CD14-positive monocyte (primary cell): Measurements from ENCODE around the gene SMAD3. TPM values are rescaled to one million over a fixed set of nuclear protein-coding genes. Genes with fewer than 3 reads are reported as not detected.

Experiments
- DNase-seq, 3 donors: peaks; one replicate each; pipeline ENCODE4 v3.0.0-alpha.2; 2011 to 2022
- H2AFZ ChIP-seq: 2 replicates; pipeline ENCODE4 v1.6.0; 2012; ENCODE audit warnings: mild to moderate bottlenecking, low read depth, low read length, inconsistent platforms; ENCODE audit not compliant: insufficient read depth, poor library complexity, severe bottlenecking
- H3K27ac ChIP-seq, 2 donors: 1 replicate in 1 of 2; 2 replicates in 1 of 2; pipeline ENCODE4 v1.5.1; 2012 to 2013; ENCODE audit warnings: low read length in 2 of 2, control low read depth in 1 of 2, inconsistent platforms in 1 of 2, low read depth in 1 of 2, mild to moderate bottlenecking in 1 of 2
- H3K27me3 ChIP-seq, 2 donors: one replicate each; pipeline versions ENCODE4 v1.6.0 to v1.6.1; 2011 to 2013; ENCODE audit warnings: low read length in 2 of 2; ENCODE audit not compliant: control insufficient read depth in 2 of 2, insufficient read depth in 2 of 2
- H3K36me3 ChIP-seq, 2 donors: replicated peaks in 1 of 2; 1 replicate in 1 of 2; 2 replicates in 1 of 2; pipeline versions ENCODE4 v1.5.1 to v1.6.1; 2012 to 2013; ENCODE audit warnings: low read length in 2 of 2, control low read depth in 1 of 2, inconsistent platforms in 1 of 2, mild to moderate bottlenecking in 1 of 2; ENCODE audit not compliant: insufficient read depth in 2 of 2, control insufficient read depth in 1 of 2
- H3K4me1 ChIP-seq, 2 donors: 1 replicate in 1 of 2; 2 replicates in 1 of 2; pipeline versions ENCODE4 v1.5.1 to v1.6.1; 2012 to 2013; ENCODE audit warnings: low read length in 2 of 2, control low read depth in 1 of 2, inconsistent platforms in 1 of 2, mild to moderate bottlenecking in 1 of 2, moderate library complexity in 1 of 2; ENCODE audit not compliant: insufficient read depth in 2 of 2, control insufficient read depth in 1 of 2
- H3K4me2 ChIP-seq: replicated peaks from 2 replicates; pipeline ENCODE3; 2012; ENCODE audit warnings: low read length, moderate library complexity, mild to moderate bottlenecking; ENCODE audit not compliant: poor library complexity, severe bottlenecking; ENCODE audit errors: extremely low read depth
- H3K4me3 ChIP-seq, 3 experiments: fragments of 200-600 bp in 1 of 3; sonication (generic) in 1 of 3; replicated peaks in 1 of 3; 1 replicate in 2 of 3; 2 replicates in 1 of 3; pipeline ENCODE4 v1.5.1; 2011 to 2013; ENCODE audit warnings: low read length in 3 of 3, mild to moderate bottlenecking in 3 of 3, control low read depth in 2 of 3, low read depth in 2 of 3, inconsistent platforms in 1 of 3, moderate library complexity in 1 of 3
- H3K79me2 ChIP-seq: 2 replicates; pipeline ENCODE4 v1.6.0; 2012; ENCODE audit warnings: mild to moderate bottlenecking, control low read depth, inconsistent platforms, low read length, moderate library complexity; ENCODE audit not compliant: insufficient read depth
- H3K9ac ChIP-seq: 2 replicates; pipeline ENCODE4 v1.6.0; 2017; ENCODE audit warnings: low read length, mild to moderate bottlenecking; ENCODE audit not compliant: insufficient read depth, poor library complexity, severe bottlenecking
- H3K9me3 ChIP-seq, 2 donors: replicated peaks in 1 of 2; 1 replicate in 1 of 2; 2 replicates in 1 of 2; pipeline versions ENCODE4 v1.5.1 to v1.6.1; 2012 to 2013; ENCODE audit warnings: low read length in 2 of 2, control low read depth in 1 of 2; ENCODE audit not compliant: control insufficient read depth in 1 of 2, insufficient read depth in 1 of 2
- H4K20me1 ChIP-seq: 2 replicates; pipeline ENCODE4 v1.6.0; 2012; ENCODE audit warnings: mild to moderate bottlenecking, low read length, control low read depth, moderate library complexity; ENCODE audit not compliant: insufficient read depth
- H3K27ac Mint-ChIP-seq, 7 donors: one replicate each; pipeline ENCODE4 v1.8.0; 2020; ENCODE audit warnings: mild to moderate bottlenecking in 7 of 7, mixed read lengths in 7 of 7, moderate library complexity in 6 of 7, inconsistent platforms in 2 of 7
- H3K27me3 Mint-ChIP-seq, 3 donors: one replicate each; pipeline ENCODE4 v1.8.0; 2021 to 2022; ENCODE audit warnings: low read depth in 3 of 3, mild to moderate bottlenecking in 3 of 3, mixed read lengths in 3 of 3, moderate library complexity in 3 of 3, inconsistent platforms in 1 of 3
- H3K36me3 Mint-ChIP-seq, 2 donors: one replicate each; pipeline ENCODE4 v1.8.0; 2020; ENCODE audit warnings: mixed read lengths in 2 of 2, inconsistent platforms in 1 of 2, mild to moderate bottlenecking in 1 of 2
- H3K4me1 Mint-ChIP-seq: one replicate; pipeline ENCODE4 v1.8.0; 2020; ENCODE audit warnings: mild to moderate bottlenecking, mixed read lengths
- H3K4me3 Mint-ChIP-seq, 2 donors: one replicate each; pipeline ENCODE4 v1.8.0; 2020; ENCODE audit warnings: mild to moderate bottlenecking in 2 of 2, mixed read lengths in 2 of 2, moderate library complexity in 1 of 2
- H3K9me3 Mint-ChIP-seq, 7 donors: one replicate each; pipeline ENCODE4 v1.8.0; 2020 to 2022; ENCODE audit warnings: mixed read lengths in 7 of 7, mild to moderate bottlenecking in 6 of 7, moderate library complexity in 6 of 7, inconsistent platforms in 2 of 7
- CTCF ChIP-seq: fragments of 200-600 bp; IDR thresholded peaks from one replicate; pipeline ENCODE4 v1.8.0; 2022; ENCODE audit warnings: antibody characterized with exemption, mild to moderate bottlenecking
- WGBS: methylation state at CpG from one replicate; pipeline ENCODE4 v1.1.5; 2013; ENCODE audit warnings: missing lambda C conversion rate; ENCODE audit not compliant: insufficient coverage; 5-methylcytosine and 5-hydroxymethylcytosine counted together
- intact Hi-C, 2 donors: fragments of 100-400 bp; cut with micrococcal nuclease; formaldehyde crosslinking; loops; one replicate each; pipeline versions ENCODE4 v1.15.0 to v1.15.1; 2023
- polyA plus RNA-seq, 3 donors: library from polyadenylated mRNA; depleted of rRNA in 1 of 3; unstranded in 2 of 3; stranded (reverse) in 1 of 3; fragments of 300-500 nt in 2 of 3; fragments of >200 nt in 1 of 3; fragmentation: Illumina TruSeq in 2 of 3; gene quantifications; 1 replicate in 2 of 3; 2 replicates in 1 of 3; pipeline ENCODE4 v1.2.3, GENCODE V29; 2012 to 2021

The SMAD3 gene
- polyA plus RNA-seq, 3 donors: 4.4 to 41.7 (median 5.4) TPM

- H3K4me3 ChIP-seq: no peak overlapping the region
- peaks cover 5% of the 10 kb centered on the region for H3K79me2 ChIP-seq
- Mint-ChIP-seq H3K4me1 (peaks cover 32% of the 10 kb centered on the region), H3K4me3 (no peak overlapping the region), H3K27me3 (peaks cover 0 to 5% (median under 1%) of the 10 kb centered on the region in 3 donors), H3K9me3 (no peaks in the 10 kb centered on the region), H3K36me3 (peaks cover 72 to 82% of the 10 kb centered on the region in 2 donors), H3K27ac (peak overlapping the region in 3 of 7 donors; percentile 26 to 68 (median 37))
- intact Hi-C loops: no loop called here
- H3K27ac ChIP-seq: no peak overlapping the region
- no peak for DNase-seq
- no peak overlapping the region for H3K4me2 ChIP-seq
- no peak overlapping the region for H3K9ac ChIP-seq
- peaks cover 27 to 30% of the 10 kb centered on the region in 2 donors for H3K4me1 ChIP-seq
- H3K36me3 ChIP-seq: peaks cover 42 to 70% of the 10 kb centered on the region in 2 donors
- peak; percentile 17 for TF ChIP-seq CTCF
- H4K20me1 ChIP-seq: no peaks in the 10 kb centered on the region
- WGBS: 100% methylated on average over 14 of the region's 15 CpGs
- H3K27me3 ChIP-seq: no peaks in the 10 kb centered on the region
- H2AFZ ChIP-seq: no peak overlapping the region
- H3K9me3 ChIP-seq: no peaks in the 10 kb centered on the region
Observed at GRCh38 chr15:67181221-67181639, 115.8 kb downstream of the SMAD3 start.

GRCh38 chr15:67183443-67184169 lies 118.2 kb downstream of the SMAD3 start:
- H3K27ac ChIP-seq: no peak overlapping the region
- Mint-ChIP-seq H3K4me1 (peaks cover 19% of the 10 kb centered on the region), H3K27me3 (peaks cover 0 to 6% (median 2%) of the 10 kb centered on the region in 3 donors), H3K9me3 (no peaks in the 10 kb centered on the region), H3K36me3 (peaks cover 86 to 92% of the 10 kb centered on the region in 2 donors), H3K4me3 (no peak overlapping the region), H3K27ac (peak overlapping the region in 2 of 7 donors; percentile 60 to 66)
- peaks cover 10 to 16% of the 10 kb centered on the region in 2 donors for H3K4me1 ChIP-seq
- no peak overlapping the region for H2AFZ ChIP-seq
- no peaks in the 10 kb centered on the region for H3K27me3 ChIP-seq
- no peak overlapping the region for H3K4me3 ChIP-seq
- H3K9me3 ChIP-seq: no peaks in the 10 kb centered on the region
- peaks cover 62 to 87% of the 10 kb centered on the region in 2 donors for H3K36me3 ChIP-seq
- no peak overlapping the region for H3K9ac ChIP-seq
- WGBS: 97% methylated on average over 6 of the region's 7 CpGs
- intact Hi-C loops: no loop called here
- no peaks in the 10 kb centered on the region for H4K20me1 ChIP-seq
- no peaks in the 10 kb centered on the region for H3K79me2 ChIP-seq
- no peak for DNase-seq
- no peak for TF ChIP-seq CTCF
- H3K4me2 ChIP-seq: no peak overlapping the region
